Activated CD8-positive, alpha-beta memory T cell treated with anti-CD3 and anti-CD28 coated beads, Interleukin-2, amount 50 U/mL, for 4 hours (primary cell): Measurements from ENCODE around the gene NCOA7.
"Not testable (repeated sequence)": the region's sequence is repeated elsewhere in the genome, so short reads cannot be mapped to it uniquely, and the experiment has no call there.

Experiments used
- DNase-seq: peaks from one replicate; pipeline ENCODE4 v3.0.0-alpha.2; 2020

NCOA7 gene

GRCh38 chr6:125953502-125953875 is 162.7 kb downstream of the NCOA7 start:
- no peak for DNase-seq

- no peak for DNase-seq
Observed at GRCh38 chr6:125954735-125955339, 164.1 kb downstream of the NCOA7 start.

- DNase-seq: no peak
Observed at GRCh38 chr6:125955973-125956372, 165.2 kb downstream of the NCOA7 start.

- DNase-seq: peak; percentile 99
Observed at GRCh38 chr6:125956506-125957390, 166.0 kb downstream of the NCOA7 start, which contains the start of gene HINT3. HINT3 (plus strand) TSS chr6:125956770; CDS start chr6:125956978, 208 bp downstream.

GRCh38 chr6:125957391-125957693 is 166.6 kb downstream of the NCOA7 start:
- DNase-seq: no peak

- no peak for DNase-seq
Observed at GRCh38 chr6:125957845-125958244, 167.1 kb downstream of the NCOA7 start.

GRCh38 chr6:125959041-125959440 is 168.3 kb downstream of the NCOA7 start:
- DNase-seq: no peak

GRCh38 chr6:125961117-125961516 is 170.4 kb downstream of the NCOA7 start:
- DNase-seq: no peak

GRCh38 chr6:125962900-125963497 is 172.2 kb downstream of the NCOA7 start:
- no peak for DNase-seq

GRCh38 chr6:125963817-125964216 is 173.1 kb downstream of the NCOA7 start:
- DNase-seq: no peak

GRCh38 chr6:125966569-125966968 is 175.8 kb downstream of the NCOA7 start:
- no peak for DNase-seq

GRCh38 chr6:125968493-125968892 is 177.7 kb downstream of the NCOA7 start:
- no peak for DNase-seq

- DNase-seq: no peak
Observed at GRCh38 chr6:125970760-125971159, 180.0 kb downstream of the NCOA7 start.

GRCh38 chr6:125972478-125972877 is 181.7 kb downstream of the NCOA7 start:
- DNase-seq: not testable (repeated sequence)

GRCh38 chr6:125974214-125974866 is 183.6 kb downstream of the NCOA7 start:
- DNase-seq: no peak

GRCh38 chr6:125979101-125979500 is 188.3 kb downstream of the NCOA7 start:
- no peak for DNase-seq
